ENCODE data around the gene TBC1D4.

- TF ChIP-seq POLR2A (IDR thresholded peaks at IDR 0.05) (no peak), CTCF (IDR thresholded peaks at IDR 0.05) (no peak)
These were observed 82.1 kb downstream of the TBC1D4 start for GRCh38 chr13:75399879-75400217.

All from right lobe of liver (tissue), 4 donors.